Measurements from ENCODE around the gene DYNC1H1.

GRCh38 chr14:101927859-101928258 lies 36.5 kb upstream of the DYNC1H1 start:
- TF ChIP-seq CTCF (optimal IDR thresholded peaks at IDR 0.05 in 1 of 3, IDR thresholded peaks at IDR 0.05 in 1 of 3, conservative IDR thresholded peaks at IDR 0.05 in 1 of 3; ENCODE audit: extremely low read depth in 1 of 3, insufficient read depth in 2 of 3, low read length in 3 of 3) (no peak), EZH2 (IDR thresholded peaks at IDR 0.05; ENCODE audit: low read length) (no peak)
